Kidney (tissue), 14 donors: ENCODE data around the gene LRBA. TPM values are rescaled to one million over a fixed set of nuclear protein-coding genes. Genes with fewer than 3 reads are reported as not detected.

Experiments
- DNase-seq, 5 donors: peaks; one replicate each; pipeline ENCODE4 v3.0.0-alpha.2; 2013 to 2020
- FAIRE-seq: peaks from 2 replicates; lab custom pipeline; 2012; peaks lifted over from hg19 to GRCh38; lab: Jason Lieb, UNC
- H3K27ac ChIP-seq, 2 donors: one replicate each; pipeline ENCODE4 v1.7.0; 2013; ENCODE audit warnings: low read depth in 2 of 2, low read length in 2 of 2, inconsistent platforms in 1 of 2
- H3K27me3 ChIP-seq: one replicate; pipeline ENCODE4 v1.7.1; 2013; ENCODE audit warnings: low read length, inconsistent platforms; ENCODE audit not compliant: control insufficient read depth, insufficient read depth
- H3K36me3 ChIP-seq, 3 donors: one replicate each; pipeline versions ENCODE4 v1.7.0 to v1.7.1; 2013; ENCODE audit warnings: low read length in 3 of 3, control low read depth in 1 of 3, inconsistent platforms in 1 of 3; ENCODE audit not compliant: insufficient read depth in 3 of 3, control insufficient read depth in 2 of 3
- H3K4me1 ChIP-seq, 3 donors: one replicate each; pipeline versions ENCODE4 v1.7.0 to v1.7.1; 2013; ENCODE audit warnings: low read length in 3 of 3, inconsistent platforms in 1 of 3, low read depth in 1 of 3; ENCODE audit not compliant: control insufficient read depth in 2 of 3, insufficient read depth in 2 of 3
- H3K4me3 ChIP-seq, 3 donors: one replicate each; pipeline versions ENCODE4 v1.7.0 to v1.8.1; 2013; ENCODE audit warnings: low read length in 3 of 3, control low read depth in 1 of 3, inconsistent platforms in 1 of 3
- H3K9ac ChIP-seq, 3 donors: one replicate each; pipeline versions ENCODE4 v1.7.0 to v1.7.1; 2013; ENCODE audit warnings: low read length in 3 of 3, control low read depth in 1 of 3, inconsistent platforms in 1 of 3
- H3K9me3 ChIP-seq, 3 donors: one replicate each; pipeline versions ENCODE4 v1.7.0 to v1.7.1; 2013; ENCODE audit warnings: low read length in 3 of 3, control low read depth in 1 of 3, inconsistent platforms in 1 of 3; ENCODE audit not compliant: control insufficient read depth in 2 of 3, insufficient read depth in 1 of 3
- CTCF ChIP-seq: IDR thresholded peaks from 3 replicates; pipeline ENCODE4 v1.5.1; 2012; ENCODE audit warnings: mild to moderate bottlenecking, moderate library complexity, borderline replicate concordance; ENCODE audit not compliant: insufficient read depth; ENCODE audit errors: extremely low read depth
- intact Hi-C: fragments of 100-400 bp; cut with DNase I; formaldehyde crosslinking; loops from one replicate; pipeline ENCODE4 v1.11.1; 2022
- polyA plus RNA-seq: library from polyadenylated mRNA; stranded (reverse); fragments of 350-450 nt; fragmentation: Illumina TruSeq; extraction: RNeasy Lipid Tissue Mini Kit (QIAGEN cat#74804); gene quantifications from one replicate; pipeline ENCODE4 v1.2.3, GENCODE V29; 2014; ENCODE audit warnings: low read depth, low replicate concordance; ENCODE audit not compliant: insufficient read depth
- total RNA-seq: library from RNA; stranded (reverse); fragmentation: NEBNext Ultra II Directional; extraction: Animal tissue kit (Norgen Biotek cat#: 25700); gene quantifications from one replicate; pipeline ENCODE4 v1.2.1, GENCODE V29; 2021
- donor health status: control.
- donor health status: control.
- donor health status: control.
- donor health status: control.
- donor health status: control.
- donor health status: DM: yes; HTN: yes; CAD: no.
- donor health status: Normal renal cell carcinoma (clear cell type).

LRBA gene
- total and polyA plus RNA-seq, 2 donors from 2014 or later, result 20.3 to 76.7 TPM

- H3K9ac ChIP-seq, result no peak overlapping the region
- intact Hi-C loops, result no loop called here
- H3K4me3 ChIP-seq, result no peak overlapping the region
- peaks cover 0 to 12% (median 0%) of the 10 kb centered on the region in 3 donors for H3K36me3 ChIP-seq
- no peaks in the 10 kb centered on the region for H3K27me3 ChIP-seq
- no peak overlapping the region for H3K27ac ChIP-seq
- no peaks in the 10 kb centered on the region for H3K4me1 ChIP-seq
- FAIRE-seq (no peak), DNase-seq (no peak)
- TF ChIP-seq CTCF, result no peak
- no peaks in the 10 kb centered on the region for H3K9me3 ChIP-seq
Observed at GRCh38 chr4:150283689-150284088, 731.4 kb downstream of the LRBA start.

GRCh38 chr4:150280975-150281374 is 734.1 kb downstream of the LRBA start:
- H3K36me3 ChIP-seq, result peaks cover 0 to 12% (median 0%) of the 10 kb centered on the region in 3 donors
- H3K4me3 ChIP-seq, result no peak overlapping the region
- H3K4me1 ChIP-seq, result no peaks in the 10 kb centered on the region
- intact Hi-C loops, result no loop called here
- H3K27me3 ChIP-seq, result no peaks in the 10 kb centered on the region
- no peak for TF ChIP-seq CTCF
- no peak overlapping the region for H3K9ac ChIP-seq
- H3K9me3 ChIP-seq, result no peaks in the 10 kb centered on the region
- no peak for DNase-seq
- no peak overlapping the region for H3K27ac ChIP-seq
- FAIRE-seq, result no peak

GRCh38 chr4:150280081-150280895 is 734.8 kb downstream of the LRBA start:
- H3K9ac ChIP-seq, result no peak overlapping the region
- TF ChIP-seq CTCF, result no peak
- FAIRE-seq, result no peak

More at GRCh38 chr4:150280081-150280895, 734.8 kb downstream of the LRBA start:
- no peaks in the 10 kb centered on the region for H3K4me1 ChIP-seq
- intact Hi-C loops, result no loop called here
- no peak overlapping the region for H3K4me3 ChIP-seq
- peak in 2 of 5 donors; percentile 37 to 39 for DNase-seq
- H3K27ac ChIP-seq, result no peak overlapping the region
- peaks cover 0 to 12% (median 0%) of the 10 kb centered on the region in 3 donors for H3K36me3 ChIP-seq
- no peaks in the 10 kb centered on the region for H3K27me3 ChIP-seq
- no peaks in the 10 kb centered on the region for H3K9me3 ChIP-seq
